Glutamatergic neuron (in vitro differentiated cells): Measurements from ENCODE around the gene MYNN. TPM values are rescaled to one million over a fixed set of nuclear protein-coding genes. Genes with fewer than 3 reads are reported as not detected.

ENCODE experiments used
- DNase-seq: peaks from one replicate; pipeline ENCODE4 v3.0.0; 2022
- H3K27ac Mint-ChIP-seq: one replicate; pipeline ENCODE4 v1.8.0; 2020; ENCODE audit warnings: mild to moderate bottlenecking, mixed read lengths, inconsistent platforms; ENCODE audit not compliant: unreplicated experiment
- H3K27me3 Mint-ChIP-seq: one replicate; pipeline ENCODE4 v1.8.0; 2020; ENCODE audit warnings: mild to moderate bottlenecking, moderate library complexity, mixed read lengths, inconsistent platforms; ENCODE audit not compliant: unreplicated experiment
- H3K36me3 Mint-ChIP-seq: one replicate; pipeline ENCODE4 v1.8.0; 2020; ENCODE audit warnings: mild to moderate bottlenecking, mixed read lengths, inconsistent platforms; ENCODE audit not compliant: unreplicated experiment
- H3K4me1 Mint-ChIP-seq: one replicate; pipeline ENCODE4 v1.8.0; 2020; ENCODE audit warnings: mild to moderate bottlenecking, low read depth, mixed read lengths, inconsistent platforms; ENCODE audit not compliant: unreplicated experiment
- H3K4me3 Mint-ChIP-seq: one replicate; pipeline ENCODE4 v1.8.0; 2020; ENCODE audit warnings: mild to moderate bottlenecking, mixed read lengths, inconsistent platforms; ENCODE audit not compliant: unreplicated experiment
- H3K9me3 Mint-ChIP-seq: one replicate; pipeline ENCODE4 v1.8.0; 2020; ENCODE audit warnings: mild to moderate bottlenecking, moderate library complexity, mixed read lengths, inconsistent platforms; ENCODE audit not compliant: unreplicated experiment
- CTCF ChIP-seq: fragments of 200-600 bp; sonication (generic); IDR thresholded peaks from one replicate; pipeline ENCODE4 v1.5.0; 2021; ENCODE audit not compliant: partially characterized antibody, unreplicated experiment
- total RNA-seq: library from RNA; stranded (reverse); fragmentation: NEBNext Ultra II Directional; extraction: Animal tissue kit (Norgen Biotek cat#: 25700); gene quantifications from one replicate; pipeline ENCODE4 v1.2.1, GENCODE V29; 2021; ENCODE audit not compliant: unreplicated experiment

MYNN gene
- total RNA-seq, 1 donor from 2014 or later: 13.9 TPM

- H3K27me3 Mint-ChIP-seq: no peaks in the 10 kb centered on the region
- no peaks in the 10 kb centered on the region for H3K36me3 Mint-ChIP-seq
- H3K9me3 Mint-ChIP-seq: no peaks in the 10 kb centered on the region
- no peak for DNase-seq
- H3K4me3 Mint-ChIP-seq: no peak overlapping the region
- no peaks in the 10 kb centered on the region for H3K4me1 Mint-ChIP-seq
- TF ChIP-seq CTCF: no peak
- no peak overlapping the region for H3K27ac Mint-ChIP-seq
Observed at GRCh38 chr3:169748670-169749069, 24.5 kb upstream of the MYNN start.

- no peak for DNase-seq
- no peak for TF ChIP-seq CTCF
- Mint-ChIP-seq H3K36me3 (no peaks in the 10 kb centered on the region), H3K4me1 (no peaks in the 10 kb centered on the region), H3K9me3 (no peaks in the 10 kb centered on the region), H3K4me3 (no peak overlapping the region), H3K27ac (no peak overlapping the region), H3K27me3 (no peaks in the 10 kb centered on the region)
Observed at GRCh38 chr3:169750665-169751064, 22.5 kb upstream of the MYNN start.

GRCh38 chr3:169751875-169752274 lies 21.3 kb upstream of the MYNN start:
- Mint-ChIP-seq H3K9me3 (no peaks in the 10 kb centered on the region), H3K36me3 (no peaks in the 10 kb centered on the region)

GRCh38 chr3:169754711-169755110 lies 18.5 kb upstream of the MYNN start:
- Mint-ChIP-seq H3K27ac (no peak overlapping the region), H3K27me3 (no peaks in the 10 kb centered on the region), H3K36me3 (no peaks in the 10 kb centered on the region)

More at GRCh38 chr3:169751875-169752274, 21.3 kb upstream of the MYNN start:
- no peak overlapping the region for H3K27ac Mint-ChIP-seq
- no peak overlapping the region for H3K4me3 Mint-ChIP-seq
- H3K4me1 Mint-ChIP-seq: no peaks in the 10 kb centered on the region
- DNase-seq: no peak
- TF ChIP-seq CTCF: no peak
- no peaks in the 10 kb centered on the region for H3K27me3 Mint-ChIP-seq

GRCh38 chr3:169755488-169755887 lies 17.7 kb upstream of the MYNN start:
- no peak for TF ChIP-seq CTCF
- H3K27me3 Mint-ChIP-seq: no peaks in the 10 kb centered on the region

More at GRCh38 chr3:169754711-169755110, 18.5 kb upstream of the MYNN start:
- no peak for DNase-seq
- Mint-ChIP-seq H3K4me1 (no peaks in the 10 kb centered on the region), H3K9me3 (no peaks in the 10 kb centered on the region), H3K4me3 (no peak overlapping the region)
- no peak for TF ChIP-seq CTCF

More at GRCh38 chr3:169755488-169755887, 17.7 kb upstream of the MYNN start:
- Mint-ChIP-seq H3K9me3 (no peaks in the 10 kb centered on the region), H3K4me3 (no peak overlapping the region), H3K4me1 (no peaks in the 10 kb centered on the region), H3K27ac (no peak overlapping the region), H3K36me3 (no peaks in the 10 kb centered on the region)
- no peak for DNase-seq
